SHP77 treated with DMSO at 0.1 percent for 48 hours (cell line): ENCODE measurements around the gene EMC8.

Experiments
- DNase-seq: peaks from one replicate; lab custom pipeline; 2025; lab: John Stamatoyannopoulos, UW

The EMC8 gene

GRCh38 chr16:85729452-85730185 is 69.7 kb downstream of the EMC8 start:
- no peak for DNase-seq

- no peak for DNase-seq
Measured at GRCh38 chr16:85728879-85729278, 70.5 kb downstream of the EMC8 start.
